Measurements from ENCODE around the gene MAPK9.

MAPK9 gene

GRCh38 chr5:180201051-180201987 is 90.6 kb downstream of the MAPK9 start:
- TF ChIP-seq CTCF (IDR thresholded peaks at IDR 0.05; ENCODE audit: low read depth, low read length), result peak; percentile 28
- H3K4me3 ChIP-seq (replicated peaks in 1 of 2; ENCODE audit: low read depth in 2 of 2, low read length in 2 of 2), result no peak overlapping the region
- peak; percentile 26 to 47 for DNase-seq (ENCODE audit: low read depth in 2 of 2)

GRCh38 chr5:180199390-180199789 is 92.5 kb downstream of the MAPK9 start:
- no peak overlapping the region for H3K4me3 ChIP-seq (replicated peaks in 1 of 2; ENCODE audit: low read depth in 2 of 2, low read length in 2 of 2)
- DNase-seq (ENCODE audit: low read depth in 2 of 2), result no peak
- no peak for TF ChIP-seq CTCF (IDR thresholded peaks at IDR 0.05; ENCODE audit: low read depth, low read length)

- H3K4me3 ChIP-seq (replicated peaks in 1 of 2; ENCODE audit: low read depth in 2 of 2, low read length in 2 of 2), result no peak overlapping the region
- DNase-seq (ENCODE audit: low read depth in 2 of 2), result no peak
- TF ChIP-seq CTCF (IDR thresholded peaks at IDR 0.05; ENCODE audit: low read depth, low read length), result no peak
These were observed 93.7 kb downstream of the MAPK9 start for GRCh38 chr5:180198208-180198607.

- no peak for TF ChIP-seq CTCF (IDR thresholded peaks at IDR 0.05; ENCODE audit: low read depth, low read length)
- no peak overlapping the region for H3K4me3 ChIP-seq (replicated peaks in 1 of 2; ENCODE audit: low read depth in 2 of 2, low read length in 2 of 2)
- DNase-seq (ENCODE audit: low read depth in 2 of 2), result no peak
These were observed 94.7 kb downstream of the MAPK9 start for GRCh38 chr5:180197016-180197702.

GRCh38 chr5:180194410-180195345 is 97.2 kb downstream of the MAPK9 start:
- no peak overlapping the region for H3K4me3 ChIP-seq (replicated peaks in 1 of 2; ENCODE audit: low read depth in 2 of 2, low read length in 2 of 2)
- TF ChIP-seq CTCF (IDR thresholded peaks at IDR 0.05; ENCODE audit: low read depth, low read length), result no peak
- DNase-seq (ENCODE audit: low read depth in 2 of 2), result no peak

- TF ChIP-seq CTCF (IDR thresholded peaks at IDR 0.05; ENCODE audit: low read depth, low read length), result no peak
- no peak overlapping the region for H3K4me3 ChIP-seq (replicated peaks in 1 of 2; ENCODE audit: low read depth in 2 of 2, low read length in 2 of 2)
- no peak for DNase-seq (ENCODE audit: low read depth in 2 of 2)
These were observed 98.0 kb downstream of the MAPK9 start for GRCh38 chr5:180193749-180194375.

Data from cardiac fibroblast (primary cell).